Hematopoietic multipotent progenitor cell treated with erythropoietin and hydrocortisone succinate and interleukin-3 and kit ligand, for 4 days (in vitro differentiated cells): ENCODE results near the gene INPP5D.
"Not testable (repeated sequence)": the region's sequence is repeated elsewhere in the genome, so short reads cannot be mapped to it uniquely, and the experiment has no call there.

Source experiments
- DNase-seq: peaks from one replicate; pipeline ENCODE4 v3.0.0-alpha.2; 2015

Gene INPP5D

DNA sequence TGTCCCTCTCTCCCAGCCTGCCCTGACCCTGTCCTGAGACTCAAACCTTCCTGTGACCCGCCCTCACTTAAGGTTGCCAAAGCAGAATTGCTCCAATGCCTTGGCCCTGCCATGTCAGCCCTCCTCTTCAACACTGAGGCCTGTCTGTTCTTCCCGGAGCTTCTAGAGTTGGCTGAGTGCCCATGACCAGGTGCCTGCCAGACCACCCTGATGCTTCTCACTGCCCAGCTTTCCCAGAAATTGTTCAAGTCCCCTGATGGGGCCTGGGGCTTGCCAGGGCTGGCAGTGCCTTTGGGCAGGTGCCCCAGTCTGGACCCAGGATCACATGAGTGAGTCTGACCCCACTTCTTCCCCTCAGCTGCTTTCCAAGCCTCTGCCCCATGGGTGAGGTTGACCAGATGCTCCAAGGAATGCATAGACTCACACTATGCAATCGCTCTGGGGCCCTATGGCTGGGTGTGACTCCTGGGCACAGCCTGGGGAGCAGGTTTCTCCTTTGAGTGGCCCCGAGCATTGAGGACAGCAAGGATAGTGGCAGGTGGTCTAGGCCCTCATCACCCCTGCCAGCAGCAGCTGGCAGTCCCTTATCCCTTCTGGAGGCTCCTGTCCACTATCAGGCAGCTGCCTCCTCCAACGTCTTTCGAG is 3.1 kb upstream of the INPP5D start:
- DNase-seq: no peak

DNA sequence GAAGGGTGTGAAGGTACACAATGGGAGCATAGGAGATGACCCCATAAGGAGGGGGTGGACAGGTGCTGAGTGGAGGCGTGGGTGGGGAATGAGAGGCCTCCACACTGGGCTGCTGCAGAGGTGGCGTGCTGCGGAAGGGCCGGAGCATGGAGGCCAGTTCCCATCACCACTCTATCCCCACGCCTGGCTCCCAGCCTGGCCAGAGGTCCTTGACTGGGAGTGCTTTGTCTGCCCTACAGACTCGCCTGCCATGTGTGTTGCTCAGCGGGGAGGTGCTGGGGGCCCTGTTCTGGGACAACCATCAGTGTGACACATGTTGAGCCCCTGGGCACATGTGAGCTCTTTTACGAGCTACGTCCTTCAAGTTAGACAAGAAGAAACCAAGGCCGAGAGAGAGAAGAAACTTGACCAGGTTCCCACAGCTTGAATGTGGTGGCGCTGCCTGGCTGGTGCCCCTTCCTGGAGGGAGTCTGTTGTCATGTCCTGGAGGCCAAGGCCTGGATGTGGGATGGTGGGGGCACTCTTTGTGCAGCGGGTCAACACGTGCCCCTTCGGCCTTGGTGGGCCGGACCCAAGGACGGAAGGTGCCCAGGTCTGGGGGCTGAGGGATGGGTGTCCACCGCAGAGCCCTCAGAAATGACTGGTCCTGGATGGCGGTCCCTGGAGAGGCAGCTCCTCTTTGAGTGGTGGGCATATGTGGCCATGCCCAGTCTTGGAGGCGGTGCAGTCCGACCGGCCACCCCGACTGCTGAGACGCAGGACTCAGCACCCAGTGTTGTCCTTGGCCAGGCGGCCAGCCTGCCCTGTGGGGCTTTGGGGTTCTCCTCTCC is 1.2 kb upstream of the INPP5D start:
- no peak for DNase-seq

DNA sequence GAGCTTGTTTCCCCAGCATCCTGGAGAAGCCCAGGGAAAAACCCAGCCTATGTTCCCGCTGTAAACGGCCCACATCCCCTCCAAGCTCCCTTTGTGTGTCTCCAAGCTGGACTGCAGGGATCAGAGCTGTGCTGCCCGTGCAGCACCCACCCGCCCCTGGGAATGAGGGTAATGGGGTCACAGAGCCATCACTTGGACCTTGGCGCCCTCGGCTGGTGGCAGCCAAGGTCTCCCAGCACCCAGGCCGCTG is 670 bp upstream of the INPP5D start:
- DNase-seq: no peak

DNA sequence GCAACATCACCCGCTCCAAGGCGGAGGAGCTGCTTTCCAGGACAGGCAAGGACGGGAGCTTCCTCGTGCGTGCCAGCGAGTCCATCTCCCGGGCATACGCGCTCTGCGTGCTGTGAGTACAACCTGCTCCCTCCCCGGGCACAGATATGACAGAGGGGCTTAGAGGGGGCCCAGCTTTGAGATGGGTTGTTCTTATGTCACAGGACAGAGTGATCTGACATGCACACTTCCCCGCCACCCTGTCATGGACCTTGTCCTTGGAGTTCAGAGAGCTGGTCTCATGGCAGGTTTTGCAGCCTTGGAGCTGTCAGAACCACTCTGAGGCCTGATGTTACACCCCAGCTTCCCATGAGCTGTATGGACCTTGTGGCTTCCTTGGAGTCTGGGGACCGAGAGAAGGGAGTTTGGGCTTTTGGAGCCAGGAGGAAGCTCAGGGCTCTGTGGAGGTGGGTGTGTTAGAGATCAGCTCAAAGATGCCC is 398 bp downstream of the INPP5D start:
- DNase-seq: no peak

DNA sequence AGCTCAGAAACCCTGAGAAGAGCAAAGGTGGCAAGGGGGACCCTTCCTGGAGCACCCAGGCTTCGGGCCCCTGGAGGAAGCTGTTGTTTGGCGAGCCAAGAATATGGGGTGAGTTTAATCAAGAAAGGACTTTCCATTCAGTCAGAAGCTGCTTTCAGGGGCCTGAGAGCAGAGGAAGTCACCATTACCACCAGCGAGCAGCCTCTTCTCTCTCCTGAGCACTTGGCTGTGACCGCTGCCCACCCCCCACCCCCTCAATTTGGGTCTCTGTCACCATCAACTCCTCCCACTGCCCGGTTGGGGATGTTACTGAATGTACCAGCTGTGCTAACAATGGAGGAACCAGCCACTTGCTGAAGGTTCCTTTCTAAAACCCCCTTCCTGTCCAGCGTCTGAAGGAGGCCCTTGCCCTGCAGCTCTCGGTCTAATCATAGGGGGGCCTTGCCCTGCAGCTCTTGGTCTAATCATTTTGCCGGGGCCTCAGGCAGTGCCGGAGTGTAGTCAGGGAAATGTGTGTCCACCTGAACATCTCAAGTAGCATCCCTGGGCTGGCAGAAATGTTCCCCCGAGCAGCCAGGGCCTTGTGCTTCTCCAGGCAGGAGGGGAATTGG is 943 bp downstream of the INPP5D start:
- DNase-seq: peak; percentile 76

DNA sequence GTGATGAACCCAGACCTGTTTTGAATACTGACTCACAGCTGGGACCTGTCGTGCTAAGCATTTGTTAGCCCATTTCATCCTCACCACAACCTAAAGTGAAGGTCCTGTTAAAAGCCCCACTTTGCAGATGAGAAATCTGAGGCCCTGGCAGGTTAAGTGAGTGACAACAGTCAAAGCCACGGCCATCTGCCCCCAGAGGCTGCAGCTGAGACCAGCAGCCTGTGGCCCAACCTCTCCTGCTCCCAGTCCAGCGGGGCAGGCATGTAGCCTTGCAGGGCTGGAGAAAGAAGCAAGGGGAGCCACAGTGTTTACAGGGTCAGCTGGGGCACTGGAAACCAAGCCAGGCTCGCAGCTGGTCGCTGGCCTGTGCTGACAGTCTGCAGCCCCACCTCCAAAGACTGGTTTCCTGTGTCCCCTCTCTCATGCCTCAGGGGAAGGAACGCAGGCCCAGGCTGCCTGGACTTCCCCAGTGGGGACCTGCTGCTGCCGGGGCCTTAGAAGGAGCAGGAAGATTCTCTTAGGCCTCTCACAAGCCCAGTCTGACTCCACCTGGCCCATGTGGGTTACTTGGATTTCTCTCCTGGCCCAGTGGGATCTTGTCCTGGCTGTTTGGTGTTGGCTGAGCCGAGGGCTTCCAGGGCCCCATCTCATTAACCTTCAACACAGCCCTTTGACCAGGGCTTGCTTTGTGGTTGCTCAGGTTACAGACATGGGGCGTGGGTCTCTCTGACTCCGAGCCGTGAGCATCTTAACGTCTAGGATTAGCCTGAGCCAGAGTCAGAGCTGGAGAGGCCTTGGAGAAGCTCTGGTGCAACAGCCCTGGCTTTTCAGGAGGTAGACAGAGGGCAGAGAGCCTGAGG is 1.7 kb downstream of the INPP5D start:
- DNase-seq: peak; percentile 80

DNA sequence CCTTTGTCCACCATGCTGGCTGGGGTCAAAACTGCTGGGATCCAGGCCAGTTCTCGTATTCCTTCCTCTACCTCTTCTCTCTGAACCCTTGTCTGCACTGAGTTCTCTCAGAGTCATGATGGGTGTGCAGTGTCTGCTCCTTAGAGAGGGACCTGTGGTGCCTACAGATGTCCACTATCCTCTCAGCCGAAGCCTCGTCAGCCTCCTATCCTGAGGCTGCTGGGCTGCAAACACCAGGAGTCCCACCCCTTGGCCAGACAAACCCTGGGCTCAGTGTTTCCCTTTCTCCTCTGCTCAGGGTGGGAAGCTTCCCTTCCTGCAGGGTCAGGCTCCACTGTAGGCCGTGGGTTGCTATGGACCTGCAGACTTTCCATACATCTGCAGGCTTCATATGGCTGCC is 2.3 kb downstream of the INPP5D start:
- peak; percentile 58 for DNase-seq

DNA sequence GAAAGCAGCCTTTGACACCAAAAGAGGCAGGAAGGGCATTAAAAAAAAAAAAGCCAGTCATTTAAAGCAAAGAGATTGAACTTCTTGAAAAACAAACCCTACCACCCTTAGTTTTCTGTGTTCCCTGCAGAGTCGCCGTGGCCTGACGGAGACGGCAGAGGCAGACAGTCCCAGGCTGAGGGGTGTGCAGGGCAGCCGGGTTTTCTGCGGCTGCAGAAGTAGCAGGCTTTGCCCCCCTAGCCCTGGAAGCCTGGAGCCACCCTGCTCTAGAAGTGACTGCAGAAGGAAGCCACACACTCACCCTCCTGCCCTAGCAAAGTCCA is 2.8 kb downstream of the INPP5D start:
- no peak for DNase-seq

DNA sequence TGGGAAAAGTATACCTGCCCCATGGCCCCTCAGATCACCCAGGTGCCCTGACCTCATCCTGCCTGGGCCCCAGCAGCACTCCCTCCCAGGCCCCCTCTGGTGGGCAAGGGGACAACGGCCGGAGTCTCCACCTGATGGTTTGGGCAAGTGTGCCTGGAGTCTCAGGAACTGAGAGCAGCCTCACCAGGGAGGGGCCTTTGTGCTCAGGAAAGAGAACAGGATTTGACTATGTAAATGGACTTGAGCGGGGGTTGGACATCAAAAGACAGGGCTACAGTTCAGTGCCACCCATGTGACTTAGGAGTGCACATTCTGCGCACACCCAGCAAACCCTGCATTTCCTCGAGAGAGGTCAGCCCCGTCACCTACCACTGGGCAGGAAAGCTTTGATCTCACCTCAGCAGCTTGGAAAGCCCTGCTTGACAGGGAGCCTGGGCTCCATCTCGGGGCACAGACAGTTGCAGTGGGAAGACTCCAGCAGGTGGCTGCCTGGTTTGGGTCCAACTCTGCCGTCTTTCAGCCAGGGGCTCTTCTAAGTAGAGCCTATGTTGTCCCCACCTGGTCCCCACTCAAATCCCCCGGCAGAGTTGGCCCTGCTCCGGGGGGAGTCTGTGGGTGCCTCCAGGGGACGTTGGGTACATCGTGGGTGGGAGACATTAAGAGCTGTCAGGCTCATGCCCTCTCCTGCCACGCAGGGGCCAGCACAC is 3.3 kb downstream of the INPP5D start:
- peak; percentile 84 for DNase-seq

DNA sequence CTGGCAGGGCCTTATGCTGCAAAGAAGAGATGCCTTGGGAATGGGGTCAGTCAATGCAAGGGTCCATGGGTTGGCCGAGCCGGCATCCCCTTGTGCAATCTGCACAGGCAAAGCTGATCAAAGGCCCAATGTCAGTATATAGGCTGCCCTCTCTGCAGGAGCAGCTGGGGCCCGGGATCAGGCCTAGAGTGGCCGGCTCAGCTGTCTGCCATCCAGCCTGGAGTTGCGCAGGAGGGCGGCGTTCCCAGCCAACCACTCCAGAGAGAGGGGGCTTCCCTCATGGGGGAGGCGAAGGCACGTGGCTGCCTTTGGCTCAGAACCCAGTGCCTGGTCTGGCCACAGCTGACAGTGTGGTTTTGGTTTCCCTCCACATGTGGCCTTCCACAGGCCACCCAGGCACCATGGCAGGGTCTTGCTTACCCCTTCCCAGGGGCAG is 3.9 kb downstream of the INPP5D start:
- peak; percentile 72 for DNase-seq

DNA sequence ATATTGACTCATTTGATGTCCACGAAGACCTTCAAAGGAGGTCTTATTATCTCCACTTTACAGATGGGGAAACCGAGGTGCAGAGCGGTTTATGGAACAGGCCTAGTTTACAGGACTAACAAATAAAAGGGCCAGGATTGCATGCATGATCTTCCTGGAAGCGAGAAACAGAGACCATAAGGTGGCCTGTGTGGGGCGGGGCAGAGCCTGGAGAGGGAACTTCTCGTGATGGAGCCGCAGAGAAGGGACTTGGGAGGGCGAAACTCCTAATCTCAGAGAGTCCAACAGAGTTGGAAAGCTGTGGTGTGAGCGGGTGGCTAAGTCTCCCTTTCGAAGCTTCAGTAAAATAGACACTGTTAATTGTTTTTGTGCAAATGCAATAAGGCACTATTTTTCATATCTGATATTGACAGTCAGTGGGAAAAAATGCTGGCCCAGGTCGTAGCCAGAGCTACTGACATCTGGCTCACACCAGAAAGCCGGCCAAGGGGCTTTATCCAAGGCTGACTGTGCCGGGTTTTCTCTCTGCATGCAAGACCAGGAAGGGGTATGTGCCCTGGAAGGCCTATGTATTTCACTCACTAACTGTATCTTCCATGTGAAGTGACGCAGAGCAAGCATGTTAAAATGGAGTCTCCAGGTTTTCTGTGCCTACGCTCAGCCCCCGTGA is 4.5 kb downstream of the INPP5D start:
- DNase-seq: peak; percentile 50

DNA sequence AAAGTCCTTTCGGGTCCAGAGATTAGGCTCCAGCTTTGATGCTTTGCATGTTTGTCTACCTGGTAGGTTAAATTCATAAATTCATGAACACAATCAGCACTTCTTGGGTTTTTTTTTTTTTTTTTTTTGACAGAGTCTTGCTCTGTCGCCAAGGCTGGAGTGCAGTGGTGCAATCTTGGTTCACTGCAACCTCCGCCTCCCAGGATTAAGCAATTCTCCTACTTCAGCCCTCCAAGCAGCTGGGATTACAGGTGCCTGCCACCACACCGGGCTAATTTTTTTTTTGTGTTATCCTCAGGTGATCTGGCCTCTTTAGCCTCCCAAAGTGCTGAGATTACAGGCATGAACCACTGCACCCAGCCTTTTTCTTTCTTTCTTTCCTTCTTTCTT is 5.1 kb downstream of the INPP5D start:
- DNase-seq: not testable (repeated sequence)

DNA sequence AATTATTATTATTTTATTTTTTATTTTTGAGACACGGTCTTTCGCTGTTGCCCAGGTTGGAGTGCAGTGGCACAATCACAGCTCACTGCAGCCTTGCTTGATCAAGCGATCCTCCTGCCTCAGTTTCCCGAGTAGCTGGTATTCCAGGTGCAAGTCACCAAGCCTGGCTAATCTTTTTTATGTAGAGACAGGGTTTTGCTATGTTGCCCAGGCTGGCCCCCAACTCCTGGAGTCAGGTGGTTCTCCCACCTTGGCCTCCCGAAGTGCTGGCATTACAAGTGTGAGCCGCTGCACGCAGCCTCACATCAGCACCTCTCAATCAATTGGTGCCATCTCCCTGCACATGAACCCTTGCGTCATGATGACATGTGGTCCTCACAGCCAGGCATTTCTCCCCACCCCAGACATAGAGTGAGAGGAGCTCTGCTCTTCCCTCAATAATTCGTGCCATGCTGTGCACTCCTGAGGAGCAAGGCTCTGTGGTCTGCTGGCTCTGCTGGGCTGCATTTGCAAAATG is 5.9 kb downstream of the INPP5D start:
- no peak for DNase-seq

DNA sequence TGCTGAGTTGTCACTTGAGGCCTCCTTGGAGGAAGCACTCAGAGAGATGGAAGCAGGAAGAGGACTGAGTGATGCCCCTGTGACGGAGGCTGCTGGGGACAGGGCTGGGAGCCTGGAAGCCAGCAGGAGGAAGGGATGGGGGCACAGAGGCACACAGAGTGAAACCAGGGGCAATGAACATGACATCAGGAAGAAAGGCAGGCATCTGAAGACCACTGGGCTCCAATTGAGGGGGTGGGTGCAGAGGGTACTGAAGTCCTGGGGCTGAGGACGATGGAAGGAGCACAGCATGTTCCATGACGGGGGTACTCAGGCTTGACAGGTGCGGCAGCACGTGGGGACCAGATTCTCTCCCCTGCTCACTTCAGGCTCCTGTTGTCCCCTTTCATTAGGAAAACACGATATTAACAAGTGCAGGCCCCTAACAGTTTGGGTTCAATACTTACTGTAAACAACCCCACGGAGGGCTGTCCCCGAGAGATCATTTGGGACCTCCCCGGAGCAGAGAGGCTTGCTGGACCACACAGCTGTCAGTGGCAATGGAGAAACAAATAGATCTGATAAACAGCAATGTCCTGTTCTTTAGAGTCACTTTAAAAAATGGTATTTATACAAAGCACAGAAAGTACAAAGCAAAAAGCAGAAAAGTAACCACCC is 8.7 kb downstream of the INPP5D start:
- no peak for DNase-seq

DNA sequence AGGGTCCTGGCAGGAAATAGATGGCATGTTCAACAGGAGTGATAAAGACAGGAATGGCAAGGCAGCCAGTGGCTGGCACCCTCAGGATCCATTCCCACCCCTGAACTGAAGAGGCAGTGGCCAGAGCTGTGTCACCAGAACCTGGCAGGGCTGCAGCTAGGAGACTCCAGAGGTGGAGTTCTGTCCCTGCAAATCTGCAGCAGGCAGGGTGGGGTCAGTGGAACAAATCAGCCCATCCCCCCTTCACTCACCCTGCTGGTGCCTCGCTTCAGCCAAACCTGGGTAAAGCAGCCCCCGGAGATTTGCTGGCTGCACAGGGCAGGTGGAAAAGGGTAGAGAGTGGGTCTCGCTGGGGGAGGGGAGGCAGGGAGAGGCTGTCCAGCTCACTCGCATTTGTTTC is 12.7 kb downstream of the INPP5D start:
- DNase-seq: peak; percentile 63

DNA sequence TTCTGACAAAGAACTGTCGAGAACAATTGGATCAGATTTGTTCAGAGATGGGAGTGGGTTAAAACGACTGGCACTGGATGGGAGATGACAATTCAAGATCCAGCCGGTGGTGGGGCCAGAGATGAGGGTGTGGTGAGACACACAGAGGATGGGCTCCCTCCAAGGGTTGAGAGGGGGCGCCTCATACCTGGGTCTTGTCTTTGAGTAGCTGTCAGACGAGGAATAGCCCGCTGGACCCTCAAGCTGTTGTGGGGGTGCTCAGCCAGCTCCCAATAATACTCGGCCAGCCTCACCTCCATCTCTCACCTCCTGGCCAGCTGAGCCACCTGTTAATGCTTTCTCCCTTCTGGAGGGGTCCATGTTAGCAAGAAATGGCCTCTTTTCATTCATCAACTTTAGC is 14.0 kb downstream of the INPP5D start:
- no peak for DNase-seq

DNA sequence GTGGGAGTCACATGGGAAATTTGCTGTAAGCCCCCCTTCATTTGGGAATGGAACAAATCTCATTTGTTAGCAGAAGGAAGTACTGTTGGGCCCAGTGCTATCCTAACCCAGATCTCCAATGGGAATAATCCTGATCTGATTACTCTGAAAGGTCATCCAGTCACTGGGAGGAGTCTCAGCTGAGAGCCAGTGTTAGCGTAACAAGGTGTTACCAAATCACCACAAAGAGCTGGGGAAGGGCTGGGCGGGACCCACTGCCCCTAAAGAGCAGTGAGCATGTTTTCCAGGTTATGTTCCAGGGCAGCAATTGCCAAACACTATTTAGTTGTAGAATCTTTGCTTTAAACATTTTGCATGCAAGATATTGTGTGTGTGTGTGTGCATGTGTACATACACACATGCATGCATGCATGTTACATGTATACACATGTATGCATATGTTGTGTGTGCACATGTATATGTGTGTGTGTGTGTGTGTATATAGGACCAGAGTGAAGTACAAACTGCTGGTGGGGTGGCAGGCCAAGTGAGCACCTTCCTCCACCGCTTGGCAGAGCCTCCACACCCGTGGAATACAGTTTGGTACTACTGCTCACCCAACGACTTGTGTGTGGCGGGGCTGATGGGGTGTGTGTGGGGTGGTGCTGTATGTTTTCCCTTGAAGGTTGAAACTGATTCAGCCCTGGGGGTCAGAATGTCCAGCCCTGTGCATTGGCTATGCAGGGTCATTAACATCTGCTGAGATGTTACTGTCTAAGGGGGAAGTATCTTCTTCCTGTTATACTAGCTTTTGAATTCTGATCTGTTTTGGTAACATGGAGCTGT is 15.2 kb downstream of the INPP5D start:
- no peak for DNase-seq

DNA sequence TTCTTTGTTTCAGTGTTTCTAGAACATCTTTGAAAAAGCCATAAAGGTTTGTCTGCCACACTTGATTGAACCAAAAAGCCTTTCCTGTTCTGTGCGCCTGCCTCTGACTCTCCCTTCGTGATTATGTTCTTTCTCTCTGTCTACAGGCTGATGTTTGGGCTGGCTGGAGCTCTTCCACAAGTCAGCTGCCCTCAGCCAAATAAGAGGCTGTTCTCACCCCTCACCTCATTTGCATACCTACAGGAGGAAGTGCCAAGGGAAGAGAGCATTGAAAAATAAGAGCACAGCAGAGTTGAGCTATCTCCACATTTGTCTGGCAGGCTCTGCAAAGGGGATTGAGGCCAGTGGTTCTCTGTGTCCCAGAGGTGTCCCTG is 15.8 kb downstream of the INPP5D start:
- DNase-seq: peak; percentile 82

DNA sequence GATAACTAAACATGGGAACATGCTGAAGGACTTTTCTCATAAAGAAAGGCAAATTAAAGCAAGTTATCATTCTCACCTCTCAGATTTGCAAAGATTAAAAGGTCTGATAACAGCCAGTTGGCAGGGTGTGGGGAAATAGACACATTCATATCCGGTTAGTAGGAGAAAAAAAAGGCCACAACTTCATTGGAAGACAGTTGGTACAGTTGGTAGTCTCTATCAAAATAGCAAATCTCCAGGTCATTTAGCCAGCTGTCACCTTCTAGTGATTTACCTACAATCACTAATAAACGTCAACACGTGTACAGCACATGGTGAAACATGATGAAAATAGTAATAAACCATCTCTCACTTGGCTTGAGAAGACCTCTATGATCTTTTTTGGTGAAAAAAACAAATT is 16.6 kb downstream of the INPP5D start:
- DNase-seq: peak; percentile 78

DNA sequence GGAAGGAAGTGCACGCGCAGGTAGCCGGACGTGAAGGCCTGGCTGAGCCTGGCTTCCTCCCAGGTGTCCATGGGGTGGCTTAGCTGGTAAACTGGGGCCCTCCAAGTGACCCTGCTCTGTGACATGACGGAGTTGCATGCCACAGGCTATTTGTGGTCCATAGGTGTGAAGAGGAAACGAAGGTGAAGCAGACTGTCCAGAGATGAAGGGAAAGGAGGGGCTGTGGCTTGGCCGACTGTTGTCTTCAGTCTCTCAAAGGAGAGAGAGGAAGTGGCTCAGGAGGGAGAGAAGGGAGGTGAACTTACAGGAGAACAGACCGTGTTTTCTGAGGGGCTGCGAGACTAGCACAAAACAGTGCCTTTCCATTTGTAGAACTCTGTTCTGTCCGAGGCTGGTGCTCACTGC is 19.3 kb downstream of the INPP5D start:
- DNase-seq: peak; percentile 48
